ENCODE data around the gene MEGF11. TPM values are rescaled to one million over a fixed set of nuclear protein-coding genes. Genes with fewer than 3 reads are reported as not detected.
"Not testable (repeated sequence)": the region's sequence is repeated elsewhere in the genome, so short reads cannot be mapped to it uniquely, and the experiment has no call there.

MEGF11 gene
- total RNA-seq, 1 donor from 2014 or later: 0.25 TPM

DNA sequence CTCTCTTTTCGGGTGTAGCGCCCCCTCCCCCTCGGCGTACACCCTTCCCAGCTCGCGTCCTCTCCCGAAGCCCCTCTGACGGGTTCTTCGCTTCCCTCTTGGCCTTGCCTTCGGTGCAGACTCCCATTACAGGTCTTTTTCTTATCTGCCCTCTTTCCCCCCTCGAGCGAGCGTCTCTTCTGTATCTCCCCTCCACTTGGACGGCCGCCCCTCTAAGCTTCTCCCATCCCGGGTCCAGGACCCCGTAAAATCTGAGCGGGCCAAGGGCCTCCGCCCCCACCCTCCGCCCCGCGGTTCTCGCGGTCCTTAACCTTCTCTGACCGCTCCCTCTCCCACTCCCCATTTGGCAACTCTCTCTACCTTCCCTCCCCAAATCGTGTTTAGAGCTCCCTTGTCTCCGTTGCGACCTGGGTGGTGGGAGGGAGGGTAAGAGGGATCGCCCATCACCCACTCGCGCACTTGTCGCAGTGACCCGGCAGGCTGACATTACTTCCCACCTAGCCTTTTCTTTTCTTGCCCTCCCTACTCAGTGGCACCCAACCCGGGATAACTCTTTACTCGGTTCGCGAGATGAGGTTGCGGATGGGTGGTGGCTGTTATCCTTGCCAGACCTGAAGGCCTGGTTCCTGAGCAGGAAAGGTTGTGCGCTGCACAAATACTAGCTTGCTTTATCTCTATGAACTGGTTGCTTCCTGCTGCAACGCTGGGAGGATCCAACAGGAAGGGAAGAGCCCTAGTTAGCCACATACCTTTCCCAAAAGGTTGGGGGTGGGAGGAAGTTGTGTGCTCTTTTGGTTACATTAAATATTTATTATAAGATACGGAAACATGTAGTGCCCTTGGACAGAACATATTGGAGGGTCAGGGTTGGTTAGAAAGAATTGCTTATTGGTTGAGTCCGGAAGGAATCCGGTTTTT is 383.3 kb downstream of the MEGF11 start:
- Histone ChIP-seq H3K9me3 (no peaks in the 10 kb centered on the region), H3K27ac (peak overlapping the region; percentile 96), H3K4me1 (peaks cover 37% of the 10 kb centered on the region), H3K27me3 (no peaks in the 10 kb centered on the region), H3K4me3 (peak overlapping the region; percentile 82 to 98), H3K36me3 (peaks cover 0 to 7% of the 10 kb centered on the region in 2 donors)
- intact Hi-C loops (cut with DNase I): no loop called here
- TF ChIP-seq POLR2A (IDR thresholded peaks at IDR 0.05) (no peak), POLR2AphosphoS5 (IDR thresholded peaks at IDR 0.05; ENCODE audit: insufficient read depth in 1 of 2, low read depth in 1 of 2) (peak in 1 of 2 donors; percentile 76)
- peak in 1 of 2 donors; percentile 96 for DNase-seq (ENCODE audit: extremely low spot score in 2 of 2)

DNA sequence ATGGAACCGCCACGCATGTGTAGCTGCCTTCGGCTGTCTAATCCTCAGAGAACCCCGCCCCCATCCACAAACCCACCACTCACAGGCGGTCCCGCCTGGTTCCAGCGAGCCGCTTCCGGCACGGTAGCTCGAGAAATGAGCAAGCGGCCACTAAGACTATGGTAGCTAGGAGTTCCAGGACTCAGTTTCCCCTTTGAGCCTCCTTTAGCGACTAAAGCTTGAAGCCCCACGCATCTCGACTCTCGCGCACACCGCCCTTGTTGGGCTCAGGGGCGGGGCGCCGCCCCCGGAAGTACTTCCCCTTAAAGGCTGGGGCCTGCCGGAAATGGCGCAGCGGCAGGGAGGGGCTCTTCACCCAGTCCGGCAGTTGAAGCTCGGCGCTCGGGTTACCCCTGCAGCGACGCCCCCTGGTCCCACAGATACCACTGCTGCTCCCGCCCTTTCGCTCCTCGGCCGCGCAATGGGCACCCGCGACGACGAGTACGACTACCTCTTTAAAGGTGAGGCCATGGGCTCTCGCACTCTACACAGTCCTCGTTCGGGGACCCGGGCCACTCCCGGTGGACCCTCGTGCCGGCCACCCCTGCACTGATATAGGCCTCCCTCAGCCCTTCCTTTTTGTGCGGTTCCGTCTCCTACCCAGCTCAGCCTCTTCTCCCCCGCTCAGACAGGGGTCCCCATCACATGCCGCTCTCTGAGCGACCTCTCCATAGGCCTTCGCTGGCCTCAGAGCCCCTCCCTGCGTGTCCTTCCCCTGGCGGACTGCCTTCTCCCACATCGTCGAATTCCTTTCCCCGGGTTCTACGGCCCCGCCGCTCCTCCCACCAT is 384.2 kb downstream of the MEGF11 start, which contains the start of gene RAB11A:
Gene RAB11A (plus strand): TSS at position 366 of the 828 bp plus-strand sequence. CDS start 95 bp downstream, at position 461.
- Histone ChIP-seq H3K4me1 (peaks cover 29% of the 10 kb centered on the region), H3K27me3 (no peaks in the 10 kb centered on the region), H3K36me3 (no peaks in the 10 kb centered on the region), H3K27ac (peak within 1 kb of the TSS; percentile 96), H3K9me3 (no peaks in the 10 kb centered on the region), H3K4me3 (peak within 1 kb of the TSS; percentile 82 to 98)
- peak; percentile 96 to 97 for DNase-seq (ENCODE audit: extremely low spot score in 2 of 2)
- intact Hi-C loops (cut with DNase I): no loop called here
- TF ChIP-seq POLR2AphosphoS5 (IDR thresholded peaks at IDR 0.05; ENCODE audit: insufficient read depth in 1 of 2, low read depth in 1 of 2) (peak; percentile 97 to 99), POLR2A (IDR thresholded peaks at IDR 0.05) (peak; percentile 51 to 84)
- TF ChIP-seq, protein P1, sequence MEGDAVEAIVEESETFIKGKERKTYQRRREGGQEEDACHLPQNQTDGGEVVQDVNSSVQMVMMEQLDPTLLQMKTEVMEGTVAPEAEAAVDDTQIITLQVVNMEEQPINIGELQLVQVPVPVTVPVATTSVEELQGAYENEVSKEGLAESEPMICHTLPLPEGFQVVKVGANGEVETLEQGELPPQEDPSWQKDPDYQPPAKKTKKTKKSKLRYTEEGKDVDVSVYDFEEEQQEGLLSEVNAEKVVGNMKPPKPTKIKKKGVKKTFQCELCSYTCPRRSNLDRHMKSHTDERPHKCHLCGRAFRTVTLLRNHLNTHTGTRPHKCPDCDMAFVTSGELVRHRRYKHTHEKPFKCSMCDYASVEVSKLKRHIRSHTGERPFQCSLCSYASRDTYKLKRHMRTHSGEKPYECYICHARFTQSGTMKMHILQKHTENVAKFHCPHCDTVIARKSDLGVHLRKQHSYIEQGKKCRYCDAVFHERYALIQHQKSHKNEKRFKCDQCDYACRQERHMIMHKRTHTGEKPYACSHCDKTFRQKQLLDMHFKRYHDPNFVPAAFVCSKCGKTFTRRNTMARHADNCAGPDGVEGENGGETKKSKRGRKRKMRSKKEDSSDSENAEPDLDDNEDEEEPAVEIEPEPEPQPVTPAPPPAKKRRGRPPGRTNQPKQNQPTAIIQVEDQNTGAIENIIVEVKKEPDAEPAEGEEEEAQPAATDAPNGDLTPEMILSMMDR (IDR thresholded peaks at IDR 0.05): peak in 2 of 3 experiments; percentile 8 to 21

GRCh38 chr15:65868546-65869125 is 384.9 kb downstream of the MEGF11 start:
- H3K9me3 ChIP-seq: no peaks in the 10 kb centered on the region
- peaks cover 27% of the 10 kb centered on the region for H3K4me1 ChIP-seq
- no peaks in the 10 kb centered on the region for H3K36me3 ChIP-seq
- peak overlapping the region; percentile 82 to 98 for H3K4me3 ChIP-seq
- H3K27ac ChIP-seq: peak overlapping the region; percentile 96
- no peak for DNase-seq (ENCODE audit: extremely low spot score in 2 of 2)
- TF ChIP-seq, protein P1 (IDR thresholded peaks at IDR 0.05): peak in 1 of 3 experiments; percentile 4
- TF ChIP-seq POLR2A (IDR thresholded peaks at IDR 0.05) (no peak), POLR2AphosphoS5 (IDR thresholded peaks at IDR 0.05; ENCODE audit: insufficient read depth in 1 of 2, low read depth in 1 of 2) (no peak)
- intact Hi-C loops (cut with DNase I): no loop called here
- no peaks in the 10 kb centered on the region for H3K27me3 ChIP-seq

- H3K27me3 ChIP-seq; H3K4me3 ChIP-seq; intact Hi-C loops (cut with DNase I); DNase-seq (ENCODE audit: extremely low spot score in 2 of 2); H3K9me3 ChIP-seq; H3K36me3 ChIP-seq; H3K27ac ChIP-seq: not testable (repeated sequence)
- H3K4me1 ChIP-seq: peaks cover 21% of the 10 kb centered on the region
These were observed 385.6 kb downstream of the MEGF11 start for GRCh38 chr15:65867933-65868332.

GRCh38 chr15:65867244-65867643 is 386.3 kb downstream of the MEGF11 start:
- intact Hi-C loops (cut with DNase I): no loop called here

More at GRCh38 chr15:65867244-65867643, 386.3 kb downstream of the MEGF11 start:
- Histone ChIP-seq H3K27ac (no peak overlapping the region), H3K9me3 (no peaks in the 10 kb centered on the region), H3K4me3 (no peak overlapping the region), H3K4me1 (peaks cover 14% of the 10 kb centered on the region), H3K27me3 (no peaks in the 10 kb centered on the region), H3K36me3 (no peaks in the 10 kb centered on the region)
- TF ChIP-seq POLR2AphosphoS5 (IDR thresholded peaks at IDR 0.05; ENCODE audit: insufficient read depth in 1 of 2, low read depth in 1 of 2) (no peak), POLR2A (IDR thresholded peaks at IDR 0.05) (no peak)
- TF ChIP-seq, protein P1 (IDR thresholded peaks at IDR 0.05): no peak
- DNase-seq (ENCODE audit: extremely low spot score in 2 of 2): no peak
